Measurements from ENCODE around the gene SEMA3A.

DNA sequence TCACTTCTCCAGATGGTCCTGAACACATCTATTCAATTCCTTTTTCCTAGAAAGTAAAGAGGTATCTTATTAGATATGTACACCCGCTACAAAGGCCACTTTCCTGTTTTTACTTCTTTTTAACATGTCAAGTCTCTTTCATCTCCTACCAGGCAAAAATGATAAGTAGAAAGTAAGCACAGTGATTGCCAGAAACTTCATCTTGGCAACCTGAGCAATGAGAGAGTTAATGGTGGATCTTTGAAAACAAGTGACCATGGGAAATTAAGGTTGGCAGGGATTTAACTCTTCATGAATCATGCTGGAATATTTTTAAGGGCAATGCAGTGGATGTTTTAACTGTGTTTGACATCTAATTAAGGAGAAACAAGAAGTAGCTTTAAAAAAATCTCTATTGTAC, 2.7 kb downstream of the SEMA3A start:
- TF ChIP-seq, protein P1, sequence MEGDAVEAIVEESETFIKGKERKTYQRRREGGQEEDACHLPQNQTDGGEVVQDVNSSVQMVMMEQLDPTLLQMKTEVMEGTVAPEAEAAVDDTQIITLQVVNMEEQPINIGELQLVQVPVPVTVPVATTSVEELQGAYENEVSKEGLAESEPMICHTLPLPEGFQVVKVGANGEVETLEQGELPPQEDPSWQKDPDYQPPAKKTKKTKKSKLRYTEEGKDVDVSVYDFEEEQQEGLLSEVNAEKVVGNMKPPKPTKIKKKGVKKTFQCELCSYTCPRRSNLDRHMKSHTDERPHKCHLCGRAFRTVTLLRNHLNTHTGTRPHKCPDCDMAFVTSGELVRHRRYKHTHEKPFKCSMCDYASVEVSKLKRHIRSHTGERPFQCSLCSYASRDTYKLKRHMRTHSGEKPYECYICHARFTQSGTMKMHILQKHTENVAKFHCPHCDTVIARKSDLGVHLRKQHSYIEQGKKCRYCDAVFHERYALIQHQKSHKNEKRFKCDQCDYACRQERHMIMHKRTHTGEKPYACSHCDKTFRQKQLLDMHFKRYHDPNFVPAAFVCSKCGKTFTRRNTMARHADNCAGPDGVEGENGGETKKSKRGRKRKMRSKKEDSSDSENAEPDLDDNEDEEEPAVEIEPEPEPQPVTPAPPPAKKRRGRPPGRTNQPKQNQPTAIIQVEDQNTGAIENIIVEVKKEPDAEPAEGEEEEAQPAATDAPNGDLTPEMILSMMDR (IDR thresholded peaks at IDR 0.05; ENCODE audit: low read depth, low read length): no peak
- no peak for TF ChIP-seq EZH2phosphoT487 (IDR thresholded peaks at IDR 0.05; ENCODE audit: low read depth)

All from OCI-LY3 (cell line).